ENCODE results near the gene NIT1. TPM values are rescaled to one million over a fixed set of nuclear protein-coding genes. Genes with fewer than 3 reads are reported as not detected.
A peak's percentile ranks its signal among the peaks of the same experiment; 100 is the strongest.

The NIT1 gene
- total and polyA plus RNA-seq, 2 experiments from 2014 or later, result 41.3 to 48.9 TPM

DNA sequence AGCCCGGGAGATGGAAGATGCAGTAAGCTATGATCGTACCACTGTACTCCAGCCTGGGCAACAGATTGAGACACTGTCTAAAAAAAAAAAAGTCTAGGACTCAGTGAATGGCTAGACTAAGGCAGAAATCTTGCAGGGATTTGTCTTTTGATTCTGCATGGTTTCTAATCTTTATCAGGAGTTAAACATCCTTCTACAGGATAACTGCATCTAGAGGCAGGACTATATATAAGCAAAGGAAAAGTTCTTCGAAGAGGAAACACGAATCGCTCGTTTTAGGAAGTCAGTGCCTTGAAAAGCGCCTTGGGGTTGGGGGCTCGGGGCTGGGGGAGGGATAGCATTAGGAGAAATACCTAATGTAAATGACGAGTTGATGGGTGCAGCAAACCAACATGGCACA lies 35.3 kb downstream of the NIT1 start:
- TF ChIP-seq CTCF (IDR thresholded peaks at IDR 0.05; ENCODE audit: poor library complexity) (no peak), EZH2 (IDR thresholded peaks at IDR 0.05; ENCODE audit: borderline replicate concordance) (no peak), EZH2phosphoT487 (IDR thresholded peaks at IDR 0.05; ENCODE audit: low read depth, severe bottlenecking, unreplicated experiment) (no peak)
- Histone ChIP-seq H3K9me2 (replicated peaks; ENCODE audit: insufficient read depth) (no peaks in the 10 kb centered on the region), H3K4me1 (ENCODE audit: insufficient read depth) (peaks cover 8% of the 10 kb centered on the region), H3K9me3 (ENCODE audit: low read depth) (no peaks in the 10 kb centered on the region), H3K27me3 (no peaks in the 10 kb centered on the region), H3K4me3 (peak overlapping the region; percentile 65), H3K79me2 (peaks cover 19% of the 10 kb centered on the region), H4K20me1 (ENCODE audit: insufficient read depth, poor library complexity, severe bottlenecking) (no peaks in the 10 kb centered on the region), H3K4me2 (peak overlapping the region; percentile 80), H2AFZ (peak overlapping the region; percentile 59), H3K27ac (peak overlapping the region; percentile 97), H3K36me3 (replicated peaks; ENCODE audit: insufficient read depth, low read depth) (no peaks in the 10 kb centered on the region)
- no peak for DNase-seq (ENCODE audit: low spot score)
- 25% methylated on average over 9 of the region's 9 CpGs for WGBS (ENCODE audit: low lambda C conversion rate, missing lambda C conversion rate)

GRCh38 chr1:161153682-161154337 lies 35.9 kb downstream of the NIT1 start, which contains the start of gene UFC1:
TSS of gene UFC1 (plus strand) at chr1:161153978. CDS start at chr1:161153998, 20 bp downstream.
- peaks cover 19% of the 10 kb centered on the region for H3K79me2 ChIP-seq
- H2AFZ ChIP-seq, result peak within 1 kb of the TSS; percentile 59
- H3K36me3 ChIP-seq (replicated peaks; ENCODE audit: insufficient read depth, low read depth), result no peaks in the 10 kb centered on the region
- no peaks in the 10 kb centered on the region for H3K9me2 ChIP-seq (replicated peaks; ENCODE audit: insufficient read depth)
- H3K27me3 ChIP-seq, result no peaks in the 10 kb centered on the region
- peak; percentile 88 for DNase-seq (ENCODE audit: low spot score)
- no peak for TF ChIP-seq EZH2phosphoT487 (IDR thresholded peaks at IDR 0.05; ENCODE audit: low read depth, severe bottlenecking, unreplicated experiment)
- TF ChIP-seq EZH2 (IDR thresholded peaks at IDR 0.05; ENCODE audit: borderline replicate concordance), result no peak
- no peak for TF ChIP-seq CTCF (IDR thresholded peaks at IDR 0.05; ENCODE audit: poor library complexity)
- peaks cover 8% of the 10 kb centered on the region for H3K4me1 ChIP-seq (ENCODE audit: insufficient read depth)
- WGBS (ENCODE audit: low lambda C conversion rate, missing lambda C conversion rate), result under 1% methylated on average over 33 of the region's 33 CpGs
- H3K9me3 ChIP-seq (ENCODE audit: low read depth), result no peaks in the 10 kb centered on the region
- peak within 1 kb of the TSS; percentile 65 for H3K4me3 ChIP-seq
- H3K27ac ChIP-seq, result peak within 1 kb of the TSS; percentile 97
- H4K20me1 ChIP-seq (ENCODE audit: insufficient read depth, poor library complexity, severe bottlenecking), result no peaks in the 10 kb centered on the region
- peak within 1 kb of the TSS; percentile 80 for H3K4me2 ChIP-seq

- Histone ChIP-seq H2AFZ (no peak overlapping the region), H3K27me3 (no peaks in the 10 kb centered on the region), H3K4me2 (no peak overlapping the region), H3K4me1 (ENCODE audit: insufficient read depth) (peaks cover 8% of the 10 kb centered on the region), H3K79me2 (peaks cover 36% of the 10 kb centered on the region), H3K9me3 (ENCODE audit: low read depth) (no peaks in the 10 kb centered on the region), H3K4me3 (no peak overlapping the region), H3K27ac (no peak overlapping the region), H3K36me3 (replicated peaks; ENCODE audit: insufficient read depth, low read depth) (no peaks in the 10 kb centered on the region), H4K20me1 (ENCODE audit: insufficient read depth, poor library complexity, severe bottlenecking) (no peaks in the 10 kb centered on the region), H3K9me2 (replicated peaks; ENCODE audit: insufficient read depth) (no peaks in the 10 kb centered on the region)
- TF ChIP-seq EZH2 (IDR thresholded peaks at IDR 0.05; ENCODE audit: borderline replicate concordance) (no peak), CTCF (IDR thresholded peaks at IDR 0.05; ENCODE audit: poor library complexity) (no peak), EZH2phosphoT487 (IDR thresholded peaks at IDR 0.05; ENCODE audit: low read depth, severe bottlenecking, unreplicated experiment) (no peak)
- DNase-seq (ENCODE audit: low spot score), result no peak
- WGBS (ENCODE audit: low lambda C conversion rate, missing lambda C conversion rate), result 96% methylated on average over 1 of the region's 1 CpG
These were observed 40.0 kb downstream of the NIT1 start for GRCh38 chr1:161157867-161158266.
